ENCODE results near the gene SYT7. TPM values are rescaled to one million over a fixed set of nuclear protein-coding genes. Genes with fewer than 3 reads are reported as not detected.
A peak's percentile ranks its signal among the peaks of the same experiment; 100 is the strongest.

SYT7 gene
- polyA plus RNA-seq, 1 experiment, result 0.45 TPM

GRCh38 chr11:61602775-61603569, 22.1 kb upstream of the SYT7 start:
- ChIA-PET CTCF (no interaction called here), POLR2A (no interaction called here)
- TF ChIP-seq CTCF (IDR thresholded peaks at IDR 0.05; ENCODE audit: low read depth, low read length), result no peak
- H3K9me3 ChIP-seq (ENCODE audit: control insufficient read depth, insufficient read depth, low read length), result no peaks in the 10 kb centered on the region; the same call in 1 of the 2 replicates
- peak; percentile 90 for DNase-seq (ENCODE audit: low read depth, low spot score)
- H3K27me3 ChIP-seq (ENCODE audit: control insufficient read depth, insufficient read depth, low read length), result peaks cover 17% of the 10 kb centered on the region
- peak overlapping the region; percentile 13; the same call in 1 of the 2 replicates for H3K4me3 ChIP-seq (ENCODE audit: low read depth, low read length)
- H3K27ac ChIP-seq (ENCODE audit: low read depth, low read length), result peak overlapping the region; percentile 52

DNA sequence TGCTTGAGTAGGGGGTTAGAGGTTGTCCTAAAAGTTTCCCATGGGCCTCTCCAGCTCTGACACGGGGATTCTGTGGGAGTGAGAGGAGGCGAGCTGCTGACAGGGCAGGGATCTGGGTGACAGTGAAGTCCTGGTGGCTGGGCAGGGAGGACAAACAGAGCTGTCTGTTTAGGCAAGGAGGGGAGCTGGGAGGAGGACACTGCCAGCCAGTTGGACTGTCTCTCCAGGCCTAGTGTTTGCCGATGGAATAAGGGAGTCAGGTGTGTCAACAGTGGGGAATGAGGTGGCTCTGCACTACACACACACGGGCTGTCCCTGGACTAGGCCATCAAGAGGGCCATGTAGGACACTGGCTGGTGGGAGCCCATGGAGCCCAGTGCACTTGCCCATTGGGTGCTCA, 20.6 kb upstream of the SYT7 start:
- H3K9me3 ChIP-seq (ENCODE audit: control insufficient read depth, insufficient read depth, low read length), result no peaks in the 10 kb centered on the region; the same call in 1 of the 2 replicates
- H3K27ac ChIP-seq (ENCODE audit: low read depth, low read length), result no peak overlapping the region
- ChIA-PET POLR2A (no interaction called here), CTCF (no interaction called here)
- H3K4me3 ChIP-seq (ENCODE audit: low read depth, low read length), result no peak overlapping the region
- no peak for TF ChIP-seq CTCF (IDR thresholded peaks at IDR 0.05; ENCODE audit: low read depth, low read length)
- H3K27me3 ChIP-seq (ENCODE audit: control insufficient read depth, insufficient read depth, low read length), result peaks cover 17% of the 10 kb centered on the region
- no peak for DNase-seq (ENCODE audit: low read depth, low spot score)

DNA sequence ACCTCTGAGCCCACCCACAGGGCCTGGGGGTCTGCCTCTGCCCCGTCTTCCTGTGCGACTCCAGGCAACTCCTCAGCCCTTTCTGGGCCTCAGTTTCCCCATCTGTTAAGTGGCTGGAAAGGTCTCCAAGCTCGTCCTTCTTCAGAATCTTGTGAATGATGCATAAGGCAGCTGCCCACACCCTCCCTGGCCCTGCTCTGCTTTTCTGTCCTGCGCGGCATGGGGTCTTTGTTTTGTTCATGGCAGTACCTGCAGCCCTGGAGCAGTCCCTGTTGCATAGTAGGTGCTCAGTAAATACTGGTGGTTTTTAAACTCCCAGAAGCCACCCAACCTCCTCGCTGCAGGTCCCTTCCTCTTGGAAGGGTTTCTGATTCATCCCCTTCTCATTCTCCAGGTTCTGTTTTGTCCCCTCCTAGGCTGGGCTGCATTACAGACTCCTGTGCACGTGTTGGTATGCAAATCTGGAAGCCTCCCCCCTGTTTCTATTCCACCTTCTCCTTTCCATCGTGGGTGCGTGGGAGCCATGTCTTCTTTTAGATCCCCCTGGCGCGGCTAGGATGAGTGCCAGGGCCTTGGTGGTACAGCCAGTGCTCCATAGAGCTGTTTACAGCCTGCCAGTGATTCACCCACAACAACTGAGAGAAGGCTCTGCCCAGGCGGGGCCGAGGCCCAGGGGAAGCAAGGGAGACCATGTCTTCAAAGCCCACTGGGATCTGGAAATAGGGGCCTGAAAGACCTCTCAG, 19.3 kb upstream of the SYT7 start:
- Histone ChIP-seq H3K9me3 (ENCODE audit: control insufficient read depth, insufficient read depth, low read length) (no peaks in the 10 kb centered on the region; the same call in 1 of the 2 replicates), H3K4me3 (ENCODE audit: low read depth, low read length) (no peak overlapping the region), H3K27me3 (ENCODE audit: control insufficient read depth, insufficient read depth, low read length) (peaks cover 8% of the 10 kb centered on the region), H3K27ac (ENCODE audit: low read depth, low read length) (no peak overlapping the region)
- no peak for DNase-seq (ENCODE audit: low read depth, low spot score)
- ChIA-PET POLR2A (interaction anchor here (0.8 kb wide), 1 partner anchor 10 kb away, joined by 3 read pairs; no protein-coding TSS in a partner anchor), CTCF (interaction anchor here (0.6 to 1.4 kb wide), 5 partner anchors 19 to 154 kb away, joined by 3 to 5 read pairs (median 4); partner anchors contain the start of gene SYT7)
- TF ChIP-seq CTCF (IDR thresholded peaks at IDR 0.05; ENCODE audit: low read depth, low read length), result no peak

DNA sequence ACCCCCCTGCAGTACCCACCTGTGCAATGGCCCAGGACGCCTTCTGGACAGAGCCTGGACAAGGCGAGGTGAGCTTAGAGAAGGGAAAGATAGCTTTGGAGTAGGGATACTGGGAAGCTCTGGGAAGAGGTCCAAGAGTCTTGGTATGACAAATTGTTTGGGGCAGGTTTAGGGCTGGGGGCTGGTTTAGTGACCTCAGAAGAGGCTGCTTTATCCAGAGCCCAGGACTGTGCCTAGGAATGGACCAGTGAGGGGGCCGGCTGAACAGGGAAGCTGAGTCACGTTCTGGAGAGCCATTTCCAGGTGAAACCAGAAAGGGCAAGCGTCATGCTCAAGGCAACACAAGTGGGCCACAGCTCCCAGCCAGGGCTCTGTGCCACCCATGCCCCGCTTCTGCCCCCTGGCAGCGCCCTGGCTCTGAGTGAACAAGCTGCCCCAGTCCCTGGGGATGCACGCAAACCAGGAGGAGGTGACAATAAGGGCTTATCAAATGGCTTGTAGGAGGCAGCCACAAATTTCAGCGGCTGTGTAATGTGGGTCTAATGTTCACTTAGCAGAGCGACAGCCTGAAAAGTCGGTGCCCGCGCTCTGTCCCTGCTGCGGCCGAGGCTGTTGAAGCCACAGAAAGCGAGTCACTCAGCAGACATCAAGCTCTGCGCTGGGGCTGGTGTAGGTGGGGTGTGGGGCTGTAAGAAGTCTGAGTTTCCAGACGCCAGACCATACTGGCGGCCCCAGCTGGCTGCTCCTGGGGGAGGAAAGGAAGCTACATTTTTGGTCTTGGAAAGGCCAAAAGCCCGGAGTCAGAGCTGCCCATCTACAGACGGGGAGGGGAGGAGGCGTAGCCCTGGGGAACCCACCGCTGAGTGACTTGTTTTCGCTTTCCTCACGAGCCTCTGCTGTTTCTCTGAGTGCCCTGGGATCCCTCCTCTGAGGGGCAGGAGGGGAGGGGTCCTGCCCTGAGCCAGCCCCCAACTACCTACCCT, 18.3 kb upstream of the SYT7 start:
- ChIA-PET POLR2A (interaction anchor here (0.8 kb wide), 1 partner anchor 9 kb away, joined by 3 read pairs; no protein-coding TSS in a partner anchor), CTCF (interaction anchor here (0.6 to 1.4 kb wide), 6 partner anchors 18 to 153 kb away, joined by 3 to 5 read pairs (median 4); partner anchors contain the start of gene SYT7)
- no peak for DNase-seq (ENCODE audit: low read depth, low spot score)
- Histone ChIP-seq H3K9me3 (ENCODE audit: control insufficient read depth, insufficient read depth, low read length) (no peaks in the 10 kb centered on the region; the same call in 1 of the 2 replicates), H3K27ac (ENCODE audit: low read depth, low read length) (peak overlapping the region; percentile 39), H3K4me3 (ENCODE audit: low read depth, low read length) (no peak overlapping the region), H3K27me3 (ENCODE audit: control insufficient read depth, insufficient read depth, low read length) (peaks cover 17% of the 10 kb centered on the region)
- TF ChIP-seq CTCF (IDR thresholded peaks at IDR 0.05; ENCODE audit: low read depth, low read length), result no peak

Data from AG04450 (cell line).